PC-9 (cell line): ENCODE data around the gene CHST7. TPM values are rescaled to one million over a fixed set of nuclear protein-coding genes. Genes with fewer than 3 reads are reported as not detected.

ENCODE experiments used
- BruUV-seq: library from RNA; stranded (reverse); fragments of 400-500 nt; replicated peaks from 2 replicates; lab custom pipeline; 2021; lab: Mats Ljungman, UMichigan
- CTCF ChIA-PET: fragments of 300-600 bp; sonication (Branson Sonifier 250); formaldehyde crosslinking; loops from one replicate; lab custom pipeline; 2022; ENCODE audit warnings: antibody characterized with exemption; lab: Charles Lee
- POLR2A ChIA-PET: fragments of 300-600 bp; sonication (Branson Sonifier 250); formaldehyde crosslinking; loops from one replicate; lab custom pipeline; 2022; ENCODE audit warnings: antibody characterized with exemption; ENCODE audit not compliant: unreplicated experiment; lab: Charles Lee
- DNase-seq, 2 experiments: peaks; one replicate each; pipeline versions ENCODE4 v3.0.0 to v3.0.0-alpha.2; 2015 to 2022; ENCODE audit warnings: mixed read lengths in 1 of 2
- H2AFZ ChIP-seq: fragments of 200-600 bp; sonication (generic); 2 replicates; pipeline ENCODE4 v1.8.1; 2017; ENCODE audit warnings: antibody characterized with exemption
- H3F3A ChIP-seq: fragments of 200-600 bp; sonication (generic); 2 replicates; pipeline ENCODE4 v1.8.1; 2017; ENCODE audit warnings: antibody characterized with exemption, mild to moderate bottlenecking, low read depth; ENCODE audit not compliant: insufficient read depth
- H3K27ac ChIP-seq: fragments of 200-600 bp; sonication (generic); 2 replicates; pipeline ENCODE4 v1.6.1; 2016; ENCODE audit warnings: mixed run types
- H3K27me3 ChIP-seq: fragments of 200-600 bp; sonication (generic); 2 replicates; pipeline ENCODE4 v1.6.1; 2016; ENCODE audit warnings: low read depth, mixed run types; ENCODE audit not compliant: insufficient read depth
- H3K36me3 ChIP-seq: fragments of 200-600 bp; sonication (generic); 2 replicates; pipeline ENCODE4 v1.6.1; 2016; ENCODE audit warnings: low read depth, mixed run types
- H3K4me1 ChIP-seq: fragments of 200-600 bp; sonication (generic); replicated peaks from 2 replicates; pipeline ENCODE4 v1.6.1; 2016; ENCODE audit warnings: mixed run types; ENCODE audit not compliant: insufficient read depth
- H3K4me2 ChIP-seq: fragments of 200-600 bp; sonication (generic); 2 replicates; pipeline ENCODE4 v1.6.1; 2017; ENCODE audit warnings: mixed run types
- H3K4me3 ChIP-seq: fragments of 200-600 bp; sonication (generic); 2 replicates; pipeline ENCODE4 v1.6.1; 2016; ENCODE audit warnings: mixed run types
- H3K79me2 ChIP-seq: fragments of 200-600 bp; sonication (generic); 2 replicates; pipeline ENCODE4 v1.6.1; 2017; ENCODE audit warnings: low read depth, mixed run types
- H3K9me2 ChIP-seq: fragments of 200-600 bp; sonication (generic); 2 replicates; pipeline ENCODE4 v1.8.1; 2017; ENCODE audit warnings: mild to moderate bottlenecking; ENCODE audit not compliant: insufficient read depth
- H3K9me3 ChIP-seq: fragments of 200-600 bp; sonication (generic); 2 replicates; pipeline ENCODE4 v1.8.1; 2016; ENCODE audit warnings: low read depth; ENCODE audit not compliant: insufficient read depth
- H4K20me1 ChIP-seq: fragments of 200-600 bp; sonication (generic); 2 replicates; pipeline ENCODE4 v1.8.1; 2017; ENCODE audit not compliant: insufficient read depth
- CTCF ChIP-seq: fragments of 200-600 bp; sonication (generic); conservative IDR thresholded peaks from 2 replicates; pipeline ENCODE4 v1.6.1; 2017; ENCODE audit warnings: mixed run types, antibody characterized with exemption, mild to moderate bottlenecking, moderate library complexity
- EZH2 ChIP-seq: fragments of 200-600 bp; sonication (generic); IDR thresholded peaks from 2 replicates; pipeline ENCODE4 v1.8.0; 2017; ENCODE audit warnings: antibody characterized with exemption, low read depth
- intact Hi-C: fragments of 100-400 bp; cut with micrococcal nuclease; formaldehyde crosslinking; loops from one replicate; pipeline ENCODE4 v1.10.0; 2022; ENCODE audit not compliant: unreplicated experiment
- total RNA-seq: library from RNA; stranded (reverse); gene quantifications from 2 replicates; pipeline ENCODE4 v1.2.3, GENCODE V29; 2021

The CHST7 gene
- total RNA-seq, 1 experiment from 2014 or later = 0.94 TPM

- H3K79me2 ChIP-seq = peaks cover 22% of the 10 kb centered on the region
- peak within 1 kb of the TSS; percentile 59; the same call in 1 of the 2 replicates for H3K4me3 ChIP-seq
- H3K9me2 ChIP-seq = no peaks in the 10 kb centered on the region
- no peaks in the 10 kb centered on the region for H4K20me1 ChIP-seq
- peak within 1 kb of the TSS; percentile 81 for H3K27ac ChIP-seq
- TF ChIP-seq CTCF = no peak; the same call in 1 of the 2 replicates
- TF ChIP-seq EZH2 = no peak
- H2AFZ ChIP-seq = no peak within 1 kb of the TSS
- H3K36me3 ChIP-seq = no peaks in the 10 kb centered on the region
- no peaks in the 10 kb centered on the region for H3F3A ChIP-seq
- ChIA-PET CTCF (interaction anchor here (0.7 kb wide), 1 partner anchor 1065 kb away, joined by 3 read pairs; no protein-coding TSS in a partner anchor), POLR2A (no interaction called here)
- BruUV-seq = TSS peak; percentile 76
- DNase-seq = peak; percentile 71 to 79
- no peaks in the 10 kb centered on the region for H3K4me1 ChIP-seq
- H3K9me3 ChIP-seq = no peaks in the 10 kb centered on the region
- H3K4me2 ChIP-seq = peak within 1 kb of the TSS; percentile 70
- H3K27me3 ChIP-seq = no peaks in the 10 kb centered on the region
- intact Hi-C loops = no loop called here
Measured at GRCh38 chrX:46545111-46546005, 28.2 kb upstream of the CHST7 start, which contains the start of gene ZNF674. Gene ZNF674 (minus strand): TSS chrX:46545421. CDS start chrX:46542087, 3,334 bp downstream.

- H3K4me3 ChIP-seq = no peak overlapping the region
- H3K79me2 ChIP-seq = peaks cover 22% of the 10 kb centered on the region
- no peaks in the 10 kb centered on the region for H3K27me3 ChIP-seq
- H3K9me3 ChIP-seq = no peaks in the 10 kb centered on the region
- H3K4me1 ChIP-seq = no peaks in the 10 kb centered on the region
- H3K9me2 ChIP-seq = no peaks in the 10 kb centered on the region
- TF ChIP-seq EZH2 (no peak), CTCF (no peak)
- no peaks in the 10 kb centered on the region for H3K36me3 ChIP-seq
- H4K20me1 ChIP-seq = no peaks in the 10 kb centered on the region
- DNase-seq = peak; percentile 5 to 32
- no peak overlapping the region for H3K27ac ChIP-seq
- no peak overlapping the region for H2AFZ ChIP-seq
- ChIA-PET POLR2A (no interaction called here), CTCF (no interaction called here)
- BruUV-seq = no TSS peak
- no peak overlapping the region for H3K4me2 ChIP-seq
- H3F3A ChIP-seq = no peaks in the 10 kb centered on the region
- intact Hi-C loops = no loop called here
Measured at GRCh38 chrX:46547857-46548256, 25.7 kb upstream of the CHST7 start.

DNA sequence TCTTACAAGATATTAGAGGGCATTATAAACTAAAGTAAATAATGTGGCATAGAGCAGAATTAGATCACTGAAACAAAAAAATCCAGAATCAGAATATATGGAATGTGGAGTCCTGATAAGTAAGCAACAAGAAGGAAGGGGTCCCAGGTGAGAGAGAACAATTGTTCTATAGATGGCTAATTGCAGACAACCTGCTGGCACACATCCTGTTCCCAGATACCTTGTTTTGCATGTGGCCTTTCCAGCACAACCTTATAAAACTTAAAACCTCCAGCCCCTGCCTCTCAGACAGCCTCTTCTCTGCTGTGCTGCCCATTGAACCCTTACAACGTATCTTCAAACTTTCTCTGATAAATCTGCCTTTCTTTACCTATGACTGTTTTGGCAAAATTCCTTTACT is 23.7 kb upstream of the CHST7 start:
- Histone ChIP-seq H3K27me3 (no peaks in the 10 kb centered on the region), H3K9me3 (no peaks in the 10 kb centered on the region), H3K36me3 (no peaks in the 10 kb centered on the region), H3K4me1 (no peaks in the 10 kb centered on the region), H2AFZ (no peak overlapping the region), H3F3A (no peaks in the 10 kb centered on the region), H3K27ac (no peak overlapping the region), H4K20me1 (no peaks in the 10 kb centered on the region), H3K4me3 (no peak overlapping the region), H3K9me2 (no peaks in the 10 kb centered on the region), H3K4me2 (no peak overlapping the region), H3K79me2 (peaks cover 22% of the 10 kb centered on the region)
- ChIA-PET CTCF (no interaction called here), POLR2A (no interaction called here)
- intact Hi-C loops = loop anchor here (10.0 kb wide), 1 partner anchor 485 kb away; no protein-coding TSS in a partner anchor
- BruUV-seq = no TSS peak
- DNase-seq = no peak
- TF ChIP-seq CTCF = no peak
- no peak for TF ChIP-seq EZH2
